WTC11 (cell line): Measurements from ENCODE around the gene ITGA11. TPM values are rescaled to one million over a fixed set of nuclear protein-coding genes. Genes with fewer than 3 reads are reported as not detected.

Source experiments
- ATF1 ChIP-seq: sonication (generic); formaldehyde crosslinking; IDR thresholded peaks from 2 replicates; pipeline ENCODE4 v1.8.1; 2023; ENCODE audit warnings: mild to moderate bottlenecking, moderate library complexity, missing genetic modification reagents
- E2F5 ChIP-seq: sonication (generic); formaldehyde crosslinking; IDR thresholded peaks from 2 replicates; pipeline ENCODE4 v1.8.1; 2022; ENCODE audit warnings: mild to moderate bottlenecking, moderate library complexity, missing genetic modification reagents
- ELF4 ChIP-seq: sonication (generic); formaldehyde crosslinking; IDR thresholded peaks from 2 replicates; pipeline ENCODE4 v1.8.1; 2022; ENCODE audit warnings: low read depth, mild to moderate bottlenecking, moderate library complexity, missing genetic modification reagents
- GRHL2 ChIP-seq: fragments of 250-450 bp; sonication (Bioruptor Pico); IDR thresholded peaks from 2 replicates; pipeline ENCODE4 v1.8.0; 2022; ENCODE audit warnings: mild to moderate bottlenecking, moderate library complexity; ENCODE audit not compliant: insufficient replicate concordance, severe bottlenecking
- HMGXB4 ChIP-seq: sonication (generic); formaldehyde crosslinking; IDR thresholded peaks from 2 replicates; pipeline ENCODE4 v1.8.1; 2023; ENCODE audit warnings: mild to moderate bottlenecking, moderate library complexity, missing genetic modification reagents
- IRF2 ChIP-seq: sonication (generic); formaldehyde crosslinking; IDR thresholded peaks from 2 replicates; pipeline ENCODE4 v1.8.0; 2022; ENCODE audit warnings: low read depth, missing genetic modification reagents, borderline replicate concordance
- MLX ChIP-seq: sonication (generic); formaldehyde crosslinking; IDR thresholded peaks from 2 replicates; pipeline ENCODE4 v1.8.1; 2023; ENCODE audit warnings: mild to moderate bottlenecking, missing genetic modification reagents, moderate library complexity
- MXD4 ChIP-seq: fragments of 250-450 bp; sonication (Bioruptor Pico); IDR thresholded peaks from 2 replicates; pipeline ENCODE4 v1.8.0; 2021; ENCODE audit warnings: mild to moderate bottlenecking, moderate library complexity, borderline replicate concordance
- NR3C1 ChIP-seq: sonication (generic); formaldehyde crosslinking; conservative IDR thresholded peaks from 2 replicates; pipeline ENCODE4 v1.8.1; 2023; ENCODE audit warnings: low read depth, mild to moderate bottlenecking, missing genetic modification reagents
- PRRX2 ChIP-seq: fragments of 250-450 bp; sonication (Bioruptor Pico); IDR thresholded peaks from 2 replicates; pipeline ENCODE4 v1.8.0; 2021; ENCODE audit warnings: mild to moderate bottlenecking
- RORB ChIP-seq: fragments of 250-450 bp; sonication (Bioruptor Pico); IDR thresholded peaks from 2 replicates; pipeline ENCODE4 v1.9.0; 2021; ENCODE audit warnings: mild to moderate bottlenecking
- SMAD3 ChIP-seq: sonication (generic); formaldehyde crosslinking; IDR thresholded peaks from 2 replicates; pipeline ENCODE4 v1.8.0; 2022; ENCODE audit warnings: missing genetic modification reagents, mild to moderate bottlenecking, borderline replicate concordance
- SMAD4 ChIP-seq: sonication (generic); formaldehyde crosslinking; IDR thresholded peaks from 2 replicates; pipeline ENCODE4 v1.8.0; 2022; ENCODE audit warnings: mild to moderate bottlenecking, missing genetic modification reagents
- TEAD1 ChIP-seq: sonication (generic); formaldehyde crosslinking; IDR thresholded peaks from 2 replicates; pipeline ENCODE4 v1.8.0; 2022; ENCODE audit warnings: mild to moderate bottlenecking, missing genetic modification reagents
- TEAD4 ChIP-seq: sonication (generic); formaldehyde crosslinking; IDR thresholded peaks from 2 replicates; pipeline ENCODE4 v1.8.0; 2022; ENCODE audit warnings: mild to moderate bottlenecking, missing genetic modification reagents
- ZNF121 ChIP-seq: sonication (generic); formaldehyde crosslinking; IDR thresholded peaks from 2 replicates; pipeline ENCODE4 v1.8.0; 2023; ENCODE audit warnings: missing genetic modification reagents
- ZNF219 ChIP-seq: sonication (generic); formaldehyde crosslinking; IDR thresholded peaks from 2 replicates; pipeline ENCODE4 v1.8.0; 2023; ENCODE audit warnings: missing genetic modification reagents, mild to moderate bottlenecking, borderline replicate concordance
- ZNF263 ChIP-seq: sonication (generic); formaldehyde crosslinking; IDR thresholded peaks from 2 replicates; pipeline ENCODE4 v1.8.1; 2022; ENCODE audit warnings: low read depth, mild to moderate bottlenecking, moderate library complexity, missing genetic modification reagents
- ZNF281 ChIP-seq: sonication (generic); formaldehyde crosslinking; IDR thresholded peaks from 2 replicates; pipeline ENCODE4 v1.8.0; 2023; ENCODE audit warnings: mild to moderate bottlenecking, missing genetic modification reagents
- ZNF317 ChIP-seq: sonication (generic); formaldehyde crosslinking; IDR thresholded peaks from 2 replicates; pipeline ENCODE4 v1.8.1; 2023; ENCODE audit warnings: low read depth, mild to moderate bottlenecking, moderate library complexity, missing genetic modification reagents, borderline replicate concordance
- ZNF396 ChIP-seq: fragments of 250-450 bp; sonication (Bioruptor Pico); IDR thresholded peaks from 2 replicates; pipeline ENCODE4 v1.8.0; 2021; ENCODE audit warnings: mild to moderate bottlenecking, moderate library complexity, borderline replicate concordance
- ZNF671 ChIP-seq: fragments of 250-450 bp; sonication (Bioruptor Pico); IDR thresholded peaks from 2 replicates; pipeline ENCODE4 v1.8.0; 2021; ENCODE audit warnings: mild to moderate bottlenecking
- total RNA-seq: library from RNA; stranded (reverse); gene quantifications from 3 replicates; pipeline ENCODE4 v1.2.3, GENCODE V29; 2021
- TF ChIP-seq, protein P1 (sequence below): sonication (generic); formaldehyde crosslinking; IDR thresholded peaks from 2 replicates; pipeline ENCODE4 v1.8.1; 2023; ENCODE audit warnings: mild to moderate bottlenecking, missing genetic modification reagents, moderate library complexity
- TF ChIP-seq, protein P2 (sequence below): fragments of 250-450 bp; sonication (Bioruptor Pico); IDR thresholded peaks from 2 replicates; pipeline ENCODE4 v1.8.0; 2021; ENCODE audit warnings: mild to moderate bottlenecking
- TF ChIP-seq, protein P3 (sequence below): sonication (generic); formaldehyde crosslinking; conservative IDR thresholded peaks from 2 replicates; pipeline ENCODE4 v1.8.1; 2023; ENCODE audit warnings: mild to moderate bottlenecking, low read depth, missing genetic modification reagents, moderate library complexity
- TF ChIP-seq, protein P4 (sequence below): sonication (generic); formaldehyde crosslinking; IDR thresholded peaks from 2 replicates; pipeline ENCODE4 v1.8.1; 2022; ENCODE audit warnings: missing genetic modification reagents, borderline replicate concordance

The ITGA11 gene
- total RNA-seq, 1 experiment from 2014 or later, result 0.15 TPM

DNA sequence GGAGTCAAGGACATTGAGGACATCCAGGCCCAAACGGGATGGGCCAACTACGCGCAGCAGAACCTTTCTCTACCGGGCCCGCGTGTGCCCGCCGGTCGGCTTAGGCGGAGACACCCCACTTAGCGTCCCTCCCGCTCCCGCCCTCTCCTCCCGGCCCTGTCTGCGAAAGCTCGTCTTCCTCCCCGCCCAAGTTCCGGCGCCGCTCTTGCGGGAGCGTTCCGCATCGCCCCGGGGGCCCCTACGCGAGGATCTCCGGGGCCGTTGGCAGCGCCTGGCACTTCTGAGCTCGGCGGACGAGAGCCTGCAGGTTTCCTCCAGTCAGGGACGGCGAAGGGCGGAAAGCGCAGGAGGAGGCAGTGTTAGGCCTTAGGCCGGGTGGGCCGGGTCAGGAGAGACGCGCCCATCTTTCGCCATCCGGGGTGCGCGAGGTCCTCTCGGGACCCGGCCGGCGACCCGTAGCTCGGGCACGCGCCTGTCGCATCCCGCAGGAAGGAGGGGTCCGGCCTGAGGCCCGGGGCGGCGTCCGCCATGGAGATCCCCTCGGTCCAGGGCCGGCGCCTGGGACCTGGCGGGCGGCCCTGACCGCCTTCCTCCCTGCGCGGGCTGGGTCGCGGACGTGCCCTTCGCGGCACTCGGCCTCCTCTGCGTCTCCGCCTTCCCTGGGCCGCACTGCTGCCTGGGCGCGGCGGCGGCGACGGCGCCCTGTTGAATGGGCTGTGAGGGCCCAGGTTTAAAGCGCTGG, 154.2 kb downstream of the ITGA11 start, which contains the start of gene FEM1B (continued):
- TF ChIP-seq, protein P1, sequence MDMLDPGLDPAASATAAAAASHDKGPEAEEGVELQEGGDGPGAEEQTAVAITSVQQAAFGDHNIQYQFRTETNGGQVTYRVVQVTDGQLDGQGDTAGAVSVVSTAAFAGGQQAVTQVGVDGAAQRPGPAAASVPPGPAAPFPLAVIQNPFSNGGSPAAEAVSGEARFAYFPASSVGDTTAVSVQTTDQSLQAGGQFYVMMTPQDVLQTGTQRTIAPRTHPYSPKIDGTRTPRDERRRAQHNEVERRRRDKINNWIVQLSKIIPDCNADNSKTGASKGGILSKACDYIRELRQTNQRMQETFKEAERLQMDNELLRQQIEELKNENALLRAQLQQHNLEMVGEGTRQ (CRISPR knock-in tag), result peak; percentile 54; the same call in 1 of the 2 replicates
- no peak for TF ChIP-seq ZNF121 (CRISPR knock-in tag)
- no peak for TF ChIP-seq RORB (CRISPR knock-in tag)
- TF ChIP-seq, protein P2, sequence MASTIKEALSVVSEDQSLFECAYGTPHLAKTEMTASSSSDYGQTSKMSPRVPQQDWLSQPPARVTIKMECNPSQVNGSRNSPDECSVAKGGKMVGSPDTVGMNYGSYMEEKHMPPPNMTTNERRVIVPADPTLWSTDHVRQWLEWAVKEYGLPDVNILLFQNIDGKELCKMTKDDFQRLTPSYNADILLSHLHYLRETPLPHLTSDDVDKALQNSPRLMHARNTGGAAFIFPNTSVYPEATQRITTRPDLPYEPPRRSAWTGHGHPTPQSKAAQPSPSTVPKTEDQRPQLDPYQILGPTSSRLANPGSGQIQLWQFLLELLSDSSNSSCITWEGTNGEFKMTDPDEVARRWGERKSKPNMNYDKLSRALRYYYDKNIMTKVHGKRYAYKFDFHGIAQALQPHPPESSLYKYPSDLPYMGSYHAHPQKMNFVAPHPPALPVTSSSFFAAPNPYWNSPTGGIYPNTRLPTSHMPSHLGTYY (CRISPR knock-in tag), result no peak
- peak; percentile 93 for TF ChIP-seq E2F5
- no peak for TF ChIP-seq PRRX2 (CRISPR knock-in tag)
- no peak; the same call in 1 of the 2 replicates for TF ChIP-seq TEAD1 (CRISPR knock-in tag)
- TF ChIP-seq TEAD4 (CRISPR knock-in tag), result peak; percentile 70
- TF ChIP-seq, protein P3, sequence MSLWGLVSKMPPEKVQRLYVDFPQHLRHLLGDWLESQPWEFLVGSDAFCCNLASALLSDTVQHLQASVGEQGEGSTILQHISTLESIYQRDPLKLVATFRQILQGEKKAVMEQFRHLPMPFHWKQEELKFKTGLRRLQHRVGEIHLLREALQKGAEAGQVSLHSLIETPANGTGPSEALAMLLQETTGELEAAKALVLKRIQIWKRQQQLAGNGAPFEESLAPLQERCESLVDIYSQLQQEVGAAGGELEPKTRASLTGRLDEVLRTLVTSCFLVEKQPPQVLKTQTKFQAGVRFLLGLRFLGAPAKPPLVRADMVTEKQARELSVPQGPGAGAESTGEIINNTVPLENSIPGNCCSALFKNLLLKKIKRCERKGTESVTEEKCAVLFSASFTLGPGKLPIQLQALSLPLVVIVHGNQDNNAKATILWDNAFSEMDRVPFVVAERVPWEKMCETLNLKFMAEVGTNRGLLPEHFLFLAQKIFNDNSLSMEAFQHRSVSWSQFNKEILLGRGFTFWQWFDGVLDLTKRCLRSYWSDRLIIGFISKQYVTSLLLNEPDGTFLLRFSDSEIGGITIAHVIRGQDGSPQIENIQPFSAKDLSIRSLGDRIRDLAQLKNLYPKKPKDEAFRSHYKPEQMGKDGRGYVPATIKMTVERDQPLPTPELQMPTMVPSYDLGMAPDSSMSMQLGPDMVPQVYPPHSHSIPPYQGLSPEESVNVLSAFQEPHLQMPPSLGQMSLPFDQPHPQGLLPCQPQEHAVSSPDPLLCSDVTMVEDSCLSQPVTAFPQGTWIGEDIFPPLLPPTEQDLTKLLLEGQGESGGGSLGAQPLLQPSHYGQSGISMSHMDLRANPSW (CRISPR knock-in tag), result no peak
- no peak for TF ChIP-seq ZNF671 (CRISPR knock-in tag)
- TF ChIP-seq, protein P4, sequence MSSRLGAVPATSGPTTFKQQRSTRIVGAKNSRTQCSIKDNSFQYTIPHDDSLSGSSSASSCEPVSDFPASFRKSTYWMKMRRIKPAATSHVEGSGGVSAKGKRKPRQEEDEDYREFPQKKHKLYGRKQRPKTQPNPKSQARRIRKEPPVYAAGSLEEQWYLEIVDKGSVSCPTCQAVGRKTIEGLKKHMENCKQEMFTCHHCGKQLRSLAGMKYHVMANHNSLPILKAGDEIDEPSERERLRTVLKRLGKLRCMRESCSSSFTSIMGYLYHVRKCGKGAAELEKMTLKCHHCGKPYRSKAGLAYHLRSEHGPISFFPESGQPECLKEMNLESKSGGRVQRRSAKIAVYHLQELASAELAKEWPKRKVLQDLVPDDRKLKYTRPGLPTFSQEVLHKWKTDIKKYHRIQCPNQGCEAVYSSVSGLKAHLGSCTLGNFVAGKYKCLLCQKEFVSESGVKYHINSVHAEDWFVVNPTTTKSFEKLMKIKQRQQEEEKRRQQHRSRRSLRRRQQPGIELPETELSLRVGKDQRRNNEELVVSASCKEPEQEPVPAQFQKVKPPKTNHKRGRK (CRISPR knock-in tag), result no peak
- TF ChIP-seq ZNF281 (CRISPR knock-in tag), result no peak
- no peak for TF ChIP-seq MXD4 (CRISPR knock-in tag)
- TF ChIP-seq GRHL2, result no peak
- no peak for TF ChIP-seq NR3C1
- TF ChIP-seq IRF2 (CRISPR knock-in tag), result 0 out of 2 replicates have a peak, but pooled peaks have one; percentile 51
- no peak for TF ChIP-seq ZNF317 (CRISPR knock-in tag)
- TF ChIP-seq SMAD4 (CRISPR knock-in tag), result peak; percentile 41; the same call in 1 of the 2 replicates
- TF ChIP-seq ATF1, result no peak
- no peak for TF ChIP-seq ZNF263 (CRISPR knock-in tag)
- 0 out of 2 replicates have a peak, but pooled peaks have one; percentile 49 for TF ChIP-seq ELF4 (CRISPR knock-in tag)
- TF ChIP-seq HMGXB4 (CRISPR knock-in tag), result peak; percentile 89
- 0 out of 2 replicates have a peak, but pooled peaks have one; percentile 68 for TF ChIP-seq SMAD3
- TF ChIP-seq MLX (CRISPR knock-in tag), result no peak
- no peak for TF ChIP-seq ZNF219
- no peak for TF ChIP-seq ZNF396 (CRISPR knock-in tag)
